ENCODE data around the gene PTPN6. TPM values are rescaled to one million over a fixed set of nuclear protein-coding genes. Genes with fewer than 3 reads are reported as not detected.

Gene PTPN6
- total and polyA plus RNA-seq, 12 donors: 2.9 to 32.5 (median 5.8) TPM

- Histone ChIP-seq H3K4me1 (peaks cover 24 to 60% (median 51%) of the 10 kb centered on the region in 9 donors), H3K36me3 (peaks cover 0 to 49% (median 32%) of the 10 kb centered on the region in 9 donors), H3K9me3 (no peaks in the 10 kb centered on the region), H3K27ac (peak overlapping the region in 3 of 10 donors; percentile 74 to 84 (median 74)), H3K27me3 (no peaks in the 10 kb centered on the region), H3K4me3 (no peak overlapping the region)
- ATAC-seq: no peak
- TF ChIP-seq CTCF (IDR thresholded peaks at IDR 0.05): no peak
- WGBS, 2 donors: 76% methylated on average over 4 of the region's 4 CpGs
- no peak for DNase-seq
- intact Hi-C loops (cut with DNase I): loop anchor here in 7 of 10 donors (1.0 to 10.0 kb wide), 6 partner anchors 21 to 127 kb away; partner anchors contain the start of genes C12orf57 (in 4 of the 7), C1R (in 1 of the 7), LPCAT3 (in 1 of the 7) and SPSB2 (in 1 of the 7)
Measured at GRCh38 chr12:6965714-6966113, 14.6 kb downstream of the PTPN6 start.

GRCh38 chr12:6966351-6966750 lies 15.2 kb downstream of the PTPN6 start:
- Histone ChIP-seq H3K4me3 (no peak overlapping the region), H3K4me1 (peaks cover 18 to 57% (median 47%) of the 10 kb centered on the region in 9 donors), H3K9me3 (no peaks in the 10 kb centered on the region), H3K27me3 (no peaks in the 10 kb centered on the region), H3K36me3 (peaks cover 0 to 48% (median 32%) of the 10 kb centered on the region in 9 donors), H3K27ac (no peak overlapping the region)
- ATAC-seq: no peak
- intact Hi-C loops (cut with DNase I): loop anchor here in 3 of 10 donors (5.0 to 10.0 kb wide), 3 partner anchors 48 to 126 kb away; partner anchors contain the start of genes C1R (in 1 of the 3), LPCAT3 (in 1 of the 3) and SPSB2 (in 1 of the 3)
- DNase-seq: no peak
- TF ChIP-seq CTCF (IDR thresholded peaks at IDR 0.05): no peak
- 74 to 85% methylated on average over 7 of the region's 7 CpGs for WGBS, 2 donors

GRCh38 chr12:6967651-6968100 lies 16.5 kb downstream of the PTPN6 start:
- 89 to 90% methylated on average over 10 of the region's 10 CpGs for WGBS, 2 donors
- DNase-seq (no peak), ATAC-seq (no peak)
- no peak overlapping the region for H3K4me3 ChIP-seq
- peaks cover 0 to 54% (median 32%) of the 10 kb centered on the region in 9 donors for H3K36me3 ChIP-seq
- H3K9me3 ChIP-seq: no peaks in the 10 kb centered on the region
- H3K4me1 ChIP-seq: peaks cover 11 to 52% (median 40%) of the 10 kb centered on the region in 9 donors
- TF ChIP-seq CTCF (IDR thresholded peaks at IDR 0.05): no peak
- intact Hi-C loops (cut with DNase I): loop anchor here in 3 of 10 donors (5.0 to 10.0 kb wide), 3 partner anchors 47 to 125 kb away; partner anchors contain the start of genes C1R (in 1 of the 3), LPCAT3 (in 1 of the 3) and SPSB2 (in 1 of the 3)
- H3K27me3 ChIP-seq: no peaks in the 10 kb centered on the region
- H3K27ac ChIP-seq: no peak overlapping the region

GRCh38 chr12:6968426-6968825 lies 17.3 kb downstream of the PTPN6 start:
- Histone ChIP-seq H3K36me3 (peaks cover 0 to 58% (median 32%) of the 10 kb centered on the region in 9 donors), H3K9me3 (no peaks in the 10 kb centered on the region), H3K4me3 (peak overlapping the region in 1 of 10 donors; percentile 98), H3K4me1 (peaks cover 11 to 52% (median 39%) of the 10 kb centered on the region in 9 donors), H3K27ac (no peak overlapping the region), H3K27me3 (no peaks in the 10 kb centered on the region)
- 77% methylated on average over 9 of the region's 9 CpGs for WGBS, 2 donors
- TF ChIP-seq CTCF (IDR thresholded peaks at IDR 0.05): no peak
- DNase-seq (no peak), ATAC-seq (no peak)
- intact Hi-C loops (cut with DNase I): loop anchor here in 3 of 10 donors (5.0 to 10.0 kb wide), 3 partner anchors 46 to 124 kb away; partner anchors contain the start of genes C1R (in 1 of the 3), LPCAT3 (in 1 of the 3) and SPSB2 (in 1 of the 3)

Data from heart right ventricle (tissue), 16 donors.